Mammary epithelial cell (primary cell): Measurements from ENCODE around the gene HIVEP3.

ENCODE experiments used
- EZH2 ChIP-seq: IDR thresholded peaks from 2 replicates; pipeline ENCODE4 v1.6.1; 2012; ENCODE audit warnings: low read length, inconsistent platforms, borderline replicate concordance
- TF ChIP-seq, protein P1 (sequence below), 2 donors: IDR thresholded peaks in 1 of 2; conservative IDR thresholded peaks in 1 of 2; 2 replicates each; pipeline ENCODE4 v1.5.1; 2011 to 2012; ENCODE audit warnings: inconsistent platforms in 2 of 2, low read length in 2 of 2, mild to moderate bottlenecking in 2 of 2, control low read depth in 1 of 2, low read depth in 1 of 2; ENCODE audit not compliant: insufficient read depth in 1 of 2; ENCODE audit errors: extremely low read depth in 1 of 2

DNA sequence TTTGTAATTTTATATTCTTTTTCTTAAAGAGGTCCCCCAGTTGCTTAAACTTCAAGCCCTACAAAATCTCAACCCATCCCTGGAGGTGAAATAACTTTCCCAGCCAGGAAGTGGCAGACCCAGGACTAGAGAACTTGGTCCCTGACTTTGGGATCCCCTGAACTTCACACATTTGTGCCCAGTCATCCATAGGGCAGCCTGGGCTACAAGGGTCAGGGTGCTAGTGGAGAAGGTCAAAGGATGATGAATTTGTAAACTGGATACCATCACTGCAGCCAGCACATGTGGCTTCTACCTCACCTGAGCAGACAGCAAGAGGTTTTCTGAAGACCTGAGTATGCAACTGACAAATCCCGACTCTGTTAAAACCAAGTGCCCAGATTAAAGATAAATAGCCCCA lies 31.4 kb downstream of the HIVEP3 start:
- TF ChIP-seq, protein P1, sequence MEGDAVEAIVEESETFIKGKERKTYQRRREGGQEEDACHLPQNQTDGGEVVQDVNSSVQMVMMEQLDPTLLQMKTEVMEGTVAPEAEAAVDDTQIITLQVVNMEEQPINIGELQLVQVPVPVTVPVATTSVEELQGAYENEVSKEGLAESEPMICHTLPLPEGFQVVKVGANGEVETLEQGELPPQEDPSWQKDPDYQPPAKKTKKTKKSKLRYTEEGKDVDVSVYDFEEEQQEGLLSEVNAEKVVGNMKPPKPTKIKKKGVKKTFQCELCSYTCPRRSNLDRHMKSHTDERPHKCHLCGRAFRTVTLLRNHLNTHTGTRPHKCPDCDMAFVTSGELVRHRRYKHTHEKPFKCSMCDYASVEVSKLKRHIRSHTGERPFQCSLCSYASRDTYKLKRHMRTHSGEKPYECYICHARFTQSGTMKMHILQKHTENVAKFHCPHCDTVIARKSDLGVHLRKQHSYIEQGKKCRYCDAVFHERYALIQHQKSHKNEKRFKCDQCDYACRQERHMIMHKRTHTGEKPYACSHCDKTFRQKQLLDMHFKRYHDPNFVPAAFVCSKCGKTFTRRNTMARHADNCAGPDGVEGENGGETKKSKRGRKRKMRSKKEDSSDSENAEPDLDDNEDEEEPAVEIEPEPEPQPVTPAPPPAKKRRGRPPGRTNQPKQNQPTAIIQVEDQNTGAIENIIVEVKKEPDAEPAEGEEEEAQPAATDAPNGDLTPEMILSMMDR (conservative IDR thresholded peaks at IDR 0.05 in 1 of 2, IDR thresholded peaks at IDR 0.05 in 1 of 2; ENCODE audit: extremely low read depth in 1 of 2, insufficient read depth in 1 of 2, low read depth in 1 of 2, low read length in 2 of 2): no peak
- no peak for TF ChIP-seq EZH2
